ENCODE results near the gene ZNF18.

The ZNF18 gene, protein sequence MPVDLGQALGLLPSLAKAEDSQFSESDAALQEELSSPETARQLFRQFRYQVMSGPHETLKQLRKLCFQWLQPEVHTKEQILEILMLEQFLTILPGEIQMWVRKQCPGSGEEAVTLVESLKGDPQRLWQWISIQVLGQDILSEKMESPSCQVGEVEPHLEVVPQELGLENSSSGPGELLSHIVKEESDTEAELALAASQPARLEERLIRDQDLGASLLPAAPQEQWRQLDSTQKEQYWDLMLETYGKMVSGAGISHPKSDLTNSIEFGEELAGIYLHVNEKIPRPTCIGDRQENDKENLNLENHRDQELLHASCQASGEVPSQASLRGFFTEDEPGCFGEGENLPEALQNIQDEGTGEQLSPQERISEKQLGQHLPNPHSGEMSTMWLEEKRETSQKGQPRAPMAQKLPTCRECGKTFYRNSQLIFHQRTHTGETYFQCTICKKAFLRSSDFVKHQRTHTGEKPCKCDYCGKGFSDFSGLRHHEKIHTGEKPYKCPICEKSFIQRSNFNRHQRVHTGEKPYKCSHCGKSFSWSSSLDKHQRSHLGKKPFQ

DNA sequence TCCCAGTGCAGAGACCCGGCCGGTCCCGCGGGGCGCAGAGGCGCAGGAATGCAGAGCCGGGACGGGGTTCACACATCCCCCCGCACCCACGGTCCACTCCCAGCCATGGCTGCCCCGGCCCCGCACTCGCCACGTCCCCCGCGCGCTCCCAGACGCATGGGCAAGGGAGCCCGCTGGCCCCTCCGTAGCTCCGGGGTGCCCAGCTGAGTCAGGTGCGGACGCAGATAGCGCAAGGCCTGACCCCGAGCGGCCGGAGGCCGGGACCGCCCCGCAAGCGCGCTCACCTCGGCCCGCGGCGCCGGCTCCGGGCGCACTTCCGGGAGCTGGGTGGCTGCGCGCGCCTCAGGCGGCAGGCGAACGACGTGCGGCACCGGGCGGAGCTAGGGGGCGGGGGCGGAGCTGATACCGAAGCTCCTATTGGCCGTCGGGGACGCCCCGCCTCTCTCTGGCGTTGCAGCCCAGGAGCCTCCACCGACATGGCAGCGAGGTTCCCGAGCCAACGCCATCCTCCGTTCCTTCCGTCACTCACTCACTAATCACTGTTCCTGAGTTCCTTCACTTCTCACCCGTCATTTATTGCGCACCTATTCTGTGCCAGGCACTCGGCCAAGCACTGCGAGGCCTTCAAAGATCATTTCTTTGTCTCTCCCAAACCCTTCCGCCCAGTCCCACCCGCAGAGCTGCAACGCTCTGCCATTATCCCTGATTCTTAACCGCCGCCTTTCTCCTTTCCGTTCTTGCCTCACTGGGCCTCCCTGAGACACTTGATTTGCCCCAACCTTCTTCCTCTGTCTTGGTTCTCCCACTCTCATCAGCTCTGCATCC, at the start of gene ZNF18:
Gene ZNF18 (minus strand): TSS at position 329 of the 825 bp plus-strand sequence. CDS start 4,646 bp downstream, outside the sequence.
- DNase-seq (ENCODE audit: low read depth in 2 of 2), result peak; percentile 89 to 93

DNA sequence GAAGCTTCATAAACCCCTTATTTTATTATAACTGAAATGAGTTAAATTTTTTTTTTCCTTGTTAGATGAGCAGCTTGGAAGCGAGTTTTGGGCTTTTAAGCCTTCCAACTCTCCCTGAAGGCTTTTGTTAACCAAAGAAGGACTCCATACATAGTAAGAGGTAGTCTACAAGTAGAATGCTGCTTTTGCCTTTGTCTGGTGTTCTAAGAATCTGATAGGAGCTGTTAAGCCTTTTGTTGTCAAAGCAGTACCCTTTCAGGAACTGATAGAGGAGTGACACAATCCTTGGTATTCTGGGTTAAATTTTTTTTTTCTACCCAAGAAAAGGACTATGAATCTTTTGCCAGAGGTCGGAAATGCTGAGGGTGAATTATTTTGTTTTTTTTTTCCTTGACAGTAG, 49.5 kb upstream of the ZNF18 start:
- no peak for DNase-seq (ENCODE audit: low read depth in 2 of 2)

DNA sequence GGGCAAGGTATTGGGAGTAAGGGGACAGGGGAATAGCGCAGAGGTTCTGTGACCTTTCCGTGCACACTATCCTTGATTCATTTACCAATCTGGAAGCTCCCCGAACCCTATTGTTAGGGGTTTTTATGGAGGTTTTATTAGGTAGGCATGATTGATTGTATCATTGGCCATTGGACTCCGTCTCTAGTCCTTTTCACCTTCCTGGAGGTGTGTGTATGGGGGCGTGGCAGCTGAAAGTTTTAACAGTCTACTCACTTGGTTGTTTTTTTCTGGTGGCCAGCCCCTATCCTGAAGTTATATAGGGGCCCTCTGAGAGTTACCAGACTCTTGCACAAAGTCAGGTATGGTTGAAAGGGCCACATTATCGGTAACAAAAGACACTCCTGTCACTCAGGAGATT, 46.4 kb upstream of the ZNF18 start:
- no peak for DNase-seq (ENCODE audit: low read depth in 2 of 2)

DNA sequence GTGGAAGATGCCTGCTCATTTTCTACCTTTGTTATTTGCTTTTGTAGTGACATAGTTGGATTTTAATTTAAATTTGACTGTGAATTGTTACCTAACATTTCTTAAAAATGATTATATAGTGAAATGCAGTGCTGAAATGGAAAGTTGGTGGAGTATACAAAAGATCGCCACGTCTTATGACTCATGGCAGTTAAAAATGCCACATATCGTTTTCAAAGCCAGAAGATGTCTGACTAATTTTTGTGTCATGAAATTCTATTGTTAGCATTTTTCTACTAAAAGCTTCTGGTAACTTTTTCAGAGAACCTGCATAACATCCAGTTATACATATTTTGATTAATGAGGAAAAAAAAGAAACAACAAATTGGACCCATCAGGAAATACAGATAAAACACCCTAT, 44.0 kb upstream of the ZNF18 start:
- DNase-seq (ENCODE audit: low read depth in 2 of 2), result no peak

DNA sequence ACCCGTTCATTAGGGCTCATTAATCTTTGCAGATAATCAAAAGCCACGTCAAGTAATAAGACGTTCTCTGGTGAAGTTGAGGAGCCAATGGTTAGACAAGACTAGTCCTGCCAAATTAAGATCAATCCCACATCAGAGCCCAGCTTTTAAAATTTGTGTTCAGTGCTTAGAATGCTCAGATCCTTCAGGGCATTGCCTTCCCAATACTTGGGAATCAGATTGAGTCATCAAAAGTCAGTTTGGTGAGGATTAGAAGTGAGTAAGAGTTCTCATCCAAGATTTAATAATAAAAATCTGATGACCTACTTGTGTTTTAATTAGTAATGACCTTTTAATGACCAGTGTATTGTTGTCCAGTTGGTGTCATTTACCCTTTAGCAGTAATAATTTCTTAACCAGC, 43.2 kb upstream of the ZNF18 start:
- no peak for DNase-seq (ENCODE audit: low read depth in 2 of 2)

DNA sequence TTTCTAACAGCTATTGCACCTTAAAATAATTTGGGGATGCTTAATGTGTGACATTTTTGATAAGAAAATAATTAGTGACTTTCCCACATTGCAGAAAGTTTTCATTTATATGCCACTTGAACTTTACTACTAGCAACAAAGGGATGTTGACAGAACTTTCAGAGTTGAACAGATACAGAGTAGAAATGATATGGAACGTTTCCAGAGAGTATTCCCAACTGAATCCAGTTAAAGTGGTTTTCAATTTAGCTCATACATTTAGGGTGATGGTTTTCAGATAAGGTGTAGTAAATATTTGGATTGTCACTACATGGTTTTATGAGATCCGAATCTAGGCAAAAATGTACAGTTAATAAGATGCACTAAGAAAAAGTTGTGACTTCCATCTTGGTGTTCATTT, 40.7 kb upstream of the ZNF18 start:
- DNase-seq (ENCODE audit: low read depth in 2 of 2), result no peak

DNA sequence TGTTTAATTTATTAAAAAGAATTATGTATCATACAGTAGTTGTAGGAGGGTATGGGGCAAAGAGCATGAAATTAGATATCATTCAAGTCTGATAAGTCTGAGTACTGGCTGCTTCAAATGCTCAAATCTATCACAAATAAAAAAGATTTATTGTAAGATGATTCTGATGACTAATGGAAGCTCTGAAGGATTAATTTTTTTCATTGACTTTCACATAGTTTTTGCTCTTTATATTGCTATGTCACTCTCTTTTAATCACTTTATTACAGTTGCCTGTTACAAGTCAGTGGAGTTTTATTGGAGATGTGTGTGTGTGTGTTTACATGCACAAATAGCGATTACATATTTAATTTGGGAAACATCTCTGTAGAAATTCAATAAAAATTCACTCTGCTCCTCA, 38.4 kb upstream of the ZNF18 start:
- no peak for DNase-seq (ENCODE audit: low read depth in 2 of 2)

DNA sequence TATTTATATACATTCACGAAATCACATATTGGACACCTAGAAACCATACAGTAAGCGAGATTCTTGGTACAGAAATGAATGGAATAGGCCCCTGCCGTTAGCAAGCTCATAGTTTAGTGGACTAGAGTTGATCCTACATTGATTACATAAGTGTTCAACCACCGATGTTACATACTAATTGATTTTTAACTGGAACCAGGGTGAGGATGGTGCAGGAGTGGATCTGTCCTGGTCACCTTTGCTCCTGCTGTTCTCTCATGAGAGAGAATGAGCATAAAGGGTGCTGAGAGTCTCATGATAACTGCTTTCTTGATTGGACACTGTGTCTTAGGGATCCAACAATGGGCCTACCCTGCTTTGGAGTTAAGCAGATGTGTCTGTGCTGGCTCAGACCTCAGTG, 37.3 kb upstream of the ZNF18 start:
- no peak for DNase-seq (ENCODE audit: low read depth in 2 of 2)

DNA sequence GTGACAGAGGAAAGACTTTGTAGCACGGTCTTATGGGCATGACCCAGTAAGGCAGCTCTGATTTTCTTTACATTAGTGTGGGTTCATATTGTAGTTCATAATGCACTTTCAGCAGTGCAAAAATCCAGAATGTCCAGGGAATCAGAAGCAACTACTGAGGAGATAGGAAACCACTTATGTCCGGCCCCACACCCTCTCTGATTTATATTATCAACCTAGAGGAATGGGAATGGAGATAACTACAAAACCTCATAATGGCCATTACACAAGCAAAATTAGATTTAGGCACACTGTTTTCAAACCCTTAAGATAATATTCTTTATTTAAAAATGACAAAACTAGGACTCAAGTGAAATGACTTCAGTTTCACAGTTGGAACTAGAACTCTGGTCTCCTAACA, 31.3 kb upstream of the ZNF18 start:
- no peak for DNase-seq (ENCODE audit: low read depth in 2 of 2)

DNA sequence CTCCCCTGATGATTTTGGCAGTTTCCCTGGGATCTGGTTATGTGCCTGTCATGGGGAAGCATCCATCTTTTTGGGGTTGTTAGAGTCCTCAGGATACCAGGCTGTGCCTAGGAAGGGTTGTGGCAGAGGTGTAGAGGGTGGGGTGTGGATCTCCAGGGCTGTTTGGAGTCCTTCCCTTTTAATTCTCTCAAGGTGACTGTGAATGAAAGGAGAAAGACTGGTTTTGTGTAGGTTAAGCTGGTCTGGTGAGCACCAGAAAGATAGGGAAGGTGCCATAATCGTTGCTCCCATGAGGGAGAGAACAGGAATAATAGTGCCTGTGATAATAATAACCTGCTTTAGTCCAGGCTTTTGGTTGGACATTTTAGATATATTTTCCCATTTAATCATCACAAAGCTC, 30.4 kb upstream of the ZNF18 start:
- no peak for DNase-seq (ENCODE audit: low read depth in 2 of 2)

DNA sequence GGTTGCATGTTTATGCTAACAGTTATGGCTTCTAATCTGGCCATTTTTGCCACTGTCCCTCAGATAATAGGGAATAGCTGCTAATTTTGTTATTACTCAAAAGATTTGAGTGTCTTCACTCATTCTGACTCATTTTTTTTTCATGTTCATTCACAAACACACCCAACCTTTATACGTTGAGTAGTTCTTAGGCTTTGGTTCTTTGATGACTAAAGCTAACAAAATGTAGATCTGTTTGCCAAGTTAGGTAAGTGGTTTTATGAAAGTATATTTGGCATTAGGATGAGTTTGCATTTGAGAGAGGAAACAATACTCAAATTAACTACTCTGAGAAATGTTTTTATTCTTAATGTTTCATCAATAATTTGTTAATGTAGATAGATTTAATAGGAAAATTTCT, 27.1 kb upstream of the ZNF18 start:
- no peak for DNase-seq (ENCODE audit: low read depth in 2 of 2)

DNA sequence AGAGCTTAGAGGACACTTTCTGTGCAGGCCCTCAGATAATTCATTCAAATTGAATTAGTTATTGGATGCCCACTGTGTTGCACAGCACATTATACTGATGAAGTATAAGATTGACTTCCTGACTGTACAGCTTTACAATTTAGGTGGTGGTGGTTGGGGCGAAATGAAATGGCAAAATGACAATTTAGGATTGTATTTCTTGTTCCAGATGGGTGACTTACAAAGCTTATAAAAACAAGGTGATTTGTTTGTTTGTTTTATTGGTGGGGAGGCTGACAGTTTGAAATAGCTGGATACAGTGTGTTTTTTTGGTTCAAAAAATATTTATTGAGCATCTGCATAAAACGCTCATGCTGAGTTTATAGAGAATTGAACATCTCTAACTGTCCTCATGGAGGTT, 25.0 kb upstream of the ZNF18 start:
- no peak for DNase-seq (ENCODE audit: low read depth in 2 of 2)

DNA sequence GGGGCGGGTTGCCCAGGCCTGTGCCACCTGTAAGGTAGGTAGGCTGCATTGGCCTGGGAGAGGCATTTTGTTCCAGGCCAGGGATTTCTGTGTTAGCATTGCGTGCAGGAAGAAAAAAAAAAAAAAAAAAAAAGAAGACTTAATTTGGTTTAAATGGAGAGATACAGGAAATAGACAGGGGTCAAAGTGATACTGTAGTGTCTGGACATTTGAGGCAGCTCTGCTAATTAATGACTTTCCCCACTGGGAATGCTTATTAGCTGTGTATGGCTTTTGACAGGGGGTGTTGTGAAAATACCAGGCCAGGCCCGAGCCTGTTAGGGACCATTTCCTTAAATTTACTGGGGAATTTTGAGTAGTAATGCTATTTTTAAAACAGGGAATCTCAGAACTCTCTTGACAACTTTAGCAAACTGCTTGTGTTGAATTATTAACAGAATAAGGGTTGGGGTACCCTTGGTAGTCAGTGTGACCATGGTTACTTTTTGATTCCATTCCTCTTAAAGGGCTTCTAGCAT, 24.4 kb upstream of the ZNF18 start:
- DNase-seq (ENCODE audit: low read depth in 2 of 2), result no peak

DNA sequence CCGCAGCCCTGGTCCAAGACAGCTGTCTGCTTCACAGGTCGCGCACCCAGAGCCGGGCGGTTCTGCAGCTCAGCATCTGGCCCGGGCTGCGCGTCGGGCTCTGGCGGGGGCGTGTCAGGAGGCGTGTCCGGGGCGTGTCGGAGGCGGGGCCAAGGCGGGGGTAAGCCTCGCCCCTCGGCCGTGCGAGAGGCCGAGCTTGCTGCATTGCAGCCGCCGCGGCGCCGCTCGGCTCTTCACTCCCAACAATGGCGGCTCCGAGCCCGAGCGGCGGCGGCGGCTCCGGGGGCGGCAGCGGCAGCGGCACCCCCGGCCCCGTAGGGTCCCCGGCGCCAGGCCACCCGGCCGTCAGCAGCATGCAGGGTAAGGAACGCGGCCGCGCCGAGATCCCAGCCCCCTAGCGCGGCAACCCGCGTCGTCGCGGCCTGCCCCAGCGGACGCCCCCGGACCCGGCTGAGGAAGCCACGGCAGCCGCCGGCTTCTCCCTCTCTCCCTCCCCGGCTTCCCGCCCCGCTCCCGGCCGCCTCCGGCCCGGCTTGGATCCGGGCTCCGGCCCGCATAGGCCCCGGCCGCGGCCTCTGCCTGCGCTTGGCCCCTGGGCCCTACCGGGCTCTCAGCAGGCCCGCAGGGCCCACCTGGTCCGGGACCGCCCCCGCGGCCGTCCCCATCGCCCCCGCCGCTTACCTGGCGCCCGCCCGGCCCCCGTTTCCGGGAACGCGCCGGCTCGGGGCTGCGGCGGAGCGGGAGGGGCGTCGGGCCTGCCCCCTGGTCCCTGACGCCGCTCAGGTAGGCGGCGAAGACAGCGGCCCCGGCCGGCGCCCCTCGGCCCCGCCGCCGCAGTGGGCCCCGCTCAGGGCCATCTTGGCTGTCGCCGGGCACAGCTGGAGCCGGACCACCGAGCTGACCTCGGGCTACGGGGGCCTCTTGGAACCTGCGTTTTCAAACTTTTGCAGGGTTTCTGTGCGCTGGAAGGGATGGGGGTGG, 23.7 kb upstream of the ZNF18 start, which contains the start of gene MAP2K4:
Gene MAP2K4 (plus strand): TSS at position 236 of the 981 bp plus-strand sequence. CDS start 10 bp downstream, at position 246.
- DNase-seq (ENCODE audit: low read depth in 2 of 2), result peak; percentile 89 to 91

DNA sequence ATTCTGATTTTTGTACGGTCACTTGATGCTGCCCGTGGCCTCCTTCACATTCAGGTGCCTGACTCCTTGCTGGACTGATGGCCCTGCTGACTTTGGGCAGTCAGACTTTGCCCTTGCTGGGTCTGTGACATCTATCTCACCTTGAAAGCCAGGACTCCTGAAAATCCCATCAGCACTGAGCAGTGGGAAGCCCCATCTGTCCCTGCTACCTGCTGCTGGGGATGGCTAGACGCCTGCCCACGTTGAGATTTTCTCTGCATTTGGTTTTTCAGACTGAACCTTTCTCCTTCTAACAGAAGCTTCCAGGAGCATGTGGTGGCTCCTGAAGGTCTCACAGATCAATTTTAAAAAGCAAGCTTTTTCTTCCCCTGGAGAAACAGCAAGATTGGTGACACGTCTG, 10.2 kb upstream of the ZNF18 start:
- DNase-seq (ENCODE audit: low read depth in 2 of 2), result no peak

DNA sequence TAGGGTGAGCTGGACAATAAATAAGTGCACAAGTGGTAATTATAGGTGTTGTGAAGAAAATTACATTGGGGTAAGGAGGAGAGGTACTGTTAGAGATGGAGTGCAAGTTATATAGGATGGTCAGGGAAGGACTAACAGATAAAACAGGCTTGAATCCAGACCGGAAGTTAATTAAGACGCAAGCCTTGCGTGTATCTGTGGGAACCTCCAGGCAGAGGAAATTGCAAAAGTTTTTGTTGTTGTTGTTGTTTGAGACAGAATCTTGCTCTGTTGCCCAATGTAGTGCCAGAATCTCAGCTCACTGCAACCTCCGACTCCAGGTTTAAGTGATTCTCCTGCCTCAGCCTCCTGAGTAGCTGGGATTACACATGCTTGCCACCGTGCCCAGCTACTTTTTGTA, 2.4 kb upstream of the ZNF18 start:
- DNase-seq (ENCODE audit: low read depth in 2 of 2), result no peak

DNA sequence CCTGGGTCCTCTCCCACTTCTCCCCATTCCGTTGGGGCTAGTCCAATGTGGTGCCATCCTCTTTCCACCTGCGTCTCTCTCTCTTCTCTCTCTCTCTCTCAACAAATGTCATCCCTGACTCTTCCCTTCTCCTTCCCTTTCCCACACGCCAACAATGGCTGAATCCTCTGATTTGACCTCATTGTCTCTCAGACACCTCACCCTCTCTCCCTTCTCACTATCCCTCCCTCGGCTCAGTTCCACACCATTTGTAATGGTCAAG, 628 bp upstream of the ZNF18 start:
- DNase-seq (ENCODE audit: low read depth in 2 of 2), result no peak

DNA sequence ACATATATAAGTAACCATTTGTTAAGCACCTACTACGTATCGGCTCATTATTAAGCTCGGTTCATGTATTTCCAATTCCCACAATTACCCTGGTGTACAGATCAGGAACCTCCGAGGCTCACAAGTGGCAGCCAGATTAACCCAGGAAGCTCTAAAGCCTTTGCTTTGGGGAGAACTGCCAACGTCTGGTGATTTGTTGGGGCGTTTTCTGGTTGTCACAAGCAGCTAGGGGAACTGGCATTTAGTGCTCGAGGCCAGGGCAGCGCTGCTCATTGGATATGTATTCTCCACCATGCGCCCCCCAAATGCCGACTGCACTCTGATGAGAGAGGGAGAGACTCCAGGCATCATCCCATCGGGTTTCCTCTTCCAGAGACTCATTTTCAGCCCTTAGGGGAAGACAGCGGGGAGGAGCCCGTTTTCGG, 541 bp downstream of the ZNF18 start:
- DNase-seq (ENCODE audit: low read depth in 2 of 2), result peak in 1 of 2 experiments; percentile 20

DNA sequence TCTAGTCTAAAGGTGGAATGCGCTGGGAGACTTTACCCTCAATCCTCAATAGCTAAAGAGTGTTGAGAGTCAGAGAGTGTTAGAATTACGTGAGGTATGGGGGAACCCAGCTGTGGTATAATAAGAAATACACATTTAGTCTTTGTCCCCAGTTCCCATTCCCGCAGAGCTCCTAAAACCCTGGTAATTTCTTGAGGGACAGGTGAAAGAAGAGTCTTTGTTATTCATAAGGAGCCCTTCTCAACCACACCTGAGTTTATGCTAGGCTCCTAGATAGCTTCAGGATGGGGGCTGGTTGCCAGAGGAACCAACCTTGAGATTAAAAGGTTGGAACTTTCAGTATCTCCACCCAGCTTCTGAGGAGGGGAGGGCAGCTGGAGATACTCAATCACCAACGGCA, 5.8 kb downstream of the ZNF18 start:
- DNase-seq (ENCODE audit: low read depth in 2 of 2), result no peak

DNA sequence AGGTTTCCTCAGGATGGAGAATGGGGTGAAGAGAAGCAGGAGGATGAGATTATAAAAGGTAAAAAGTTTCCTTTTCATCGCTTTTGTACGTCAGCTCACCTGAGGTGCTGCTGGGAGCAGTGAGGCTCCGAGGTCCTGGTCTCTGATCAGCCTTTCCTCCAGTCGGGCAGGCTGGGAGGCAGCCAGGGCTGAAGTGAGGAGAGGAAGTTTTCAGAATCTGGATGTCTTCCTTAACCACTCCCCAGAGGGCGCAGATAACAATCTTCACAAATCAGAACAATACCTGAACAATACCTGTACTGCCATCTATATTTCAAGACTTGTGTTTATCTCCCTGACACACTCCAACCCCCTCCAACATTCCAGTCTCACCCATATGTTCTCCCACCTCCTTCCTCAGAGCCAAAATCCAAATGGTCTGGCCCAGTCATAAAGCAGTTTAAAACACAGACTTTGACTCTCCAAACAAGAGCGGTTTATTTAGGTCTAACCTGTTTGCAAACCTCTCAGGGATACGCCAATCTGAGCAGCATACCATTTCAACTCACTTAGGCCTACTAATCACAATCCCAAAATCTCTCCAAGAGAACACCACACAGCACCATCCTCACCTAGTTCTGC, 6.8 kb downstream of the ZNF18 start:
- no peak for DNase-seq (ENCODE audit: low read depth in 2 of 2)

DNA sequence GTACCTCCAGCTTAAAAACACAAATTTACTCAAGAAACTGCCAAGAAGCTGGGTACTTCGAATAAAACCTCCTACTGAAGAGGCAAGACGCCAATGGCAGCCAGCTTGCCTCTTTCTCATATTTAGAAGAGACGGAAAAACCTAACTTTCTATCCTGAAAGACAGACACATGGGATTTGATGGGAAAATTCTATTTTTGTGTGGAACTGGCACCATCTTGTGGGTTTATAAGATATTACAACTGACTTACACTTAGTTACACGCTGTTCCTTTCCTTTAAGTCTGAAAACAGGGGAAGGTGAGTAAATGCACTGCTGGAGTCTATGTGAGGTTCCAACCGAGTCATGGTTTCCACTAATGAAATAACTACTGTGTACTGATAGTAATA, 10.3 kb downstream of the ZNF18 start:
- DNase-seq (ENCODE audit: low read depth in 2 of 2), result no peak

Data from stimulated activated CD4-positive, alpha-beta T cell treated with anti-CD3 and anti-CD28 coated beads, Interleukin-12 subunit alpha, Interleukin-12 subunit beta, amount 100 ng/mL, for 24 hours (primary cell).